HG02759 (cell line): ENCODE measurements around the gene TTYH1.

Experiments used
- ATAC-seq: cut with Tn5 transposase; IDR thresholded peaks from one replicate; pipeline ENCODE4 v1.9.1; 2021; ENCODE audit warnings: mild to moderate bottlenecking, moderate library complexity; ENCODE audit not compliant: unreplicated experiment

The TTYH1 gene

DNA sequence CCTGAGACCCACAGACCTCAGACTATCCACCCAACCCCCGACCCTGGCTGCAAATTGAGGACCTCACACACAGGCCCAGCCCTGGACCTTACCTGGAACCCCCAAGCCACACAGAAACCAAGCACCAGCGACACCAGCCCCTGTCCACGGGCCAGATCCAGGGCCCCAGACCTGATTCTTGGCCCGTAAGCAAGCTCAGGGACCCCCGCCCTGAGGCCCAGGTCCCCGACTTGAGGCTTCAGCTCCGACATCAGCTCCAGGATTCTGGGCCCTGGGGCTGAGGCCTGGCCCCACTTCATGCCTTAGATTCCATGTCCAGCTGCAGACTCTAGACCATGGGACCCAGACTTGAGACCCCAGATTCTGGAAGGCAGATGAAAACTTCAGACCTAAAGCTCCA, 6.3 kb downstream of the TTYH1 start:
- no peak for ATAC-seq

DNA sequence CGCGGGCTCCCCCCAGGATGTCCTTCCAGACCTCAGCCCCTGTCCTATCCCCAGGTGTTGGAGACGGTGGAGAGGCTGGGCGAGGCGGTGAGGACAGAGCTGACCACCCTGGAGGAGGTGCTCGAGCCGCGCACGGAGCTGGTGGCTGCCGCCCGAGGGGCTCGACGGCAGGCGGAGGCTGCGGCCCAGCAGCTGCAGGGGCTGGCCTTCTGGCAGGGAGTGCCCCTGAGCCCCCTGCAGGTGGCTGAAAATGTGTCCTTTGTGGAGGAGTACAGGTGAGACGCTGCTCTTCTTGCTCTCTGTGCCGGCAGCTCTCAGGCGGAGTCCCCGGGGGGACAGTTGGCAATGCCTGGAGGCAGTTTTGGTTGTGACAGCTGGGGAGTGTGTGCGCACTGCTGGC, 6.9 kb downstream of the TTYH1 start:
- no peak for ATAC-seq

DNA sequence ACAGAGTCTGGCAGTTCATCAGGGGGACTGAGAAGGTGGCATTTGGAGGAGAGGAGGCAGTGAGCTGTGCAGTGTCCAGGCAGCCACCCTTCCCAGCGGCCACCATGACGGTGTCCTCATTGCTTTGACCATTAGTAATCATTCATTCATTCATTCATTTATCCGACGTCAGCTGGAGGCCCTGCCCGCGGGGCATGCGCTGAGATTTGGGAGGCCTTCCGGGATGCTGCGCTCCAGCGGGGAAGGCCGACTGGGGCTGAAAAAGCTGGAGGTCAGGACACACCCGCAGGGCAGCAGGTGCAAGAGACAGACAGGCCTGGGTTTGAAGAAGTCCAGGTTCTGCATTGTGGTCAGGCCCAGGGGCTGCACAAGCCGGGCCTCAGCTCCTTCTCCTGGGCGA, 8.9 kb downstream of the TTYH1 start:
- no peak for ATAC-seq

DNA sequence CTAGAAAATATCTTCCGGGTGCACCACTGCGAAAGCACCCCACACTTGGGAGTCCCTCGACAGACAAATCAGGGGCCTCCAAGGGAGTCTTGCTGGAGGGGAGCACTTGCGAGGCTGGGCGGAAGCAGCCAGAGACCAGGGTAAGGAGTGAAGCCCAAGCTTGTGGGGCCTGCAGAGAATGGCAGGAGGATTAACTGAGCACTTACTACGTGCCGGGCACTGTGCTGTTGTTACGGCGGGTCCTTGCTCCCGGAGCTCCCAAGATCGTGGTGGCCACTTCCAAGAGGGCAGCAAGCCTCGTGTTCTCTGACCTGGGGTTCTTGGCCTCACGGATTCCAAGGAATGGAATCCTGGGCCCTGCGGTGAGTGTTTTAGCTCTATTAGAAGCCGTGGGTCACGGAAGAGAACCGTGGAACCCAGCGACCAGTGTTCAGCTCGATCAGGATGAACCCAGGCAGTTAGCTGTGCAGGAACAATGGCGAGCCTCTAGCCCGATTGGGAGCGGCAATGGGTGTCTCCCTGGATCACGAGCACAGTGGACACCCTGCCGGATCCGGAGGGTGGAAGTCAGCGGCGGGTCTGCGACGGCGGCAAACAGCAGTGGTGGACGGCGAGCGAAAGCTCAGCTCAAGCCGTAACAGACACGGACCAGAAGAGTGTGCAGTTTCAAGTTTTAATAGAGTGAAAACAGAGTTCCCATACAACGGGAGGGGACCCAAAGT, 9.6 kb downstream of the TTYH1 start:
- ATAC-seq: no peak

DNA sequence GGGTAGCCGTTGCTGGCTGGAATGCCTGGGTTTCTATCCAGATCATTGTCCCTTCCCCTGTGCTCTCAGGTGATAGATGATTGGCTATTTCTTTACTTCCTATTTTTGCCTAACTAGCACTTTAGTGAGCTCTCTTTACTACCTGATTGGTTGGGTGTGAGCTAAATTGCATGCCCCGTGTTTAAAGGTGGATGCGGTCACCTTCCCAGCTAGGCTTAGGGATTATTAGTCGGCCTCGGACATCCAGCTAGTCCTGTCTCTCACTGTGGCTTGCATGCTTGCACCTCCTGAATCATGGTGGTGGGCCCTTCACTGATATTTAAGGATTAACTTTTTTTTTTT, 10.1 kb downstream of the TTYH1 start:
- no peak for ATAC-seq

GRCh38 chr19:54426291-54426931, 11.1 kb downstream of the TTYH1 start:
- no peak for ATAC-seq

DNA sequence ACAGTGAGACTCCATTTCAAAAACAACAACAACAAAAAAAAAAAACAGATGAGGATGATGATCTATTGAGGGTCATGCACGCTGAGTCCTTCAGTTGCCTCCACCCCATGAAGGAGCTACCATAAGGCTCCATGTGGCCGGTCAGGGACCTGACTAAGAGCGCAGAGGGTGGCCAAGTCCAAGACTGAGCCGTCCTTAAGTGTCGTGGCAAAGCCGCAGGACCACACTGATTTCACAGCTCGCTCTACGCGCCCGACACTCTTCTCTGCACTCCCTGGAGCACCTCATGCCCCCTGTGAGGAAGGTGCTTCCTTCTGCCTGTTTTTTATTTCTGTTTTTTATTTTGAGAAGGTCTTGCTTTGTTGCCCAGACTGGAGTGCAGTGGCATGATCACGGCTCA, 12.3 kb downstream of the TTYH1 start:
- ATAC-seq: no peak

GRCh38 chr19:54428323-54429175, 13.3 kb downstream of the TTYH1 start:
- ATAC-seq: no peak

- ATAC-seq: no peak
Observed at GRCh38 chr19:54429176-54429495, 13.9 kb downstream of the TTYH1 start.

- ATAC-seq: no peak
Observed at GRCh38 chr19:54429545-54430227, 14.4 kb downstream of the TTYH1 start.

DNA sequence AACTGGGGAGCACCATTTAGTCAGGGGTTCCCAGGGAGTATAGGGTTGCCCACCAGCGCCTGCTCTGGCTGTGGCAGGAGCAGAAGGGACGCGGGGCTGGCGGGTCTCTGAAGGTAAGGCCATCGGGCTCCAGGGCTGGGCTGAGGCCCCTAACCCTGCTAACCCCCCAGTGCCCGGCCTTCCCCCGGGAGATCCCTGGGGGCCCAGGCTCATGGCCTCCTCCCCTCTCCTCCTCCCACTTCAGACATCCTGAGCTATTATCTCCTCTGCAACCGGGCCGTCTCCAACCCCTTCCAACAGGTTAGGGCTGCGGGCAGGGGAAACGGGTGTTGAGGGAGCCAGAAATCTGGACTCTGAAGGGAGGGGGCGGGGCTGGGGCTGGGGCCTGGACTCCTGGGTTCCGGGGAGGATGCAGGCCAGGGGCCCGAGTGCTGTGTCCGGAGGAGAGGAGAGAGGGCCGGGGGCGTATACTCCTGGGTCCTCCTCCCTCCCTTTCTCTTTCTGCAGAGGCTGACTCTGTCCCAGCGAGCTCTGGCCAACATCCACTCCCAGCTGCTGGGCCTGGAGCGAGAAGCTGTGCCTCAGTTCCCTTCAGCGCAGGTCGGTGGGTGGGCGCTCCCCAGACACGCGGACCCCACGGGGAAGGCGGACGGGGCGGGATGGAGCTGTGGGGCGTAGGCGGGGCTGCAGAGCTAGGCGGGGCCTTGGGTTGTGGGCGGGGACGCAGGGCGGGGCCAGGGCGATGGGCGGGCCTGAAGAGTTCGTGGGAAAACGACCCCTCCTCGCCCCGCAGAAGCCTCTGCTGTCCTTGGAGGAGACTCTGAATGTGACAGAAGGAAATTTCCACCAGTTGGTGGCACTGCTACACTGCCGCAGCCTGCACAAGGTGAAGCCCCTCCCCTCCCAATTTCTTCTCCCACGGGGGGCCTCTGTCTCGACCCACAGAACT, 15.3 kb downstream of the TTYH1 start:
- ATAC-seq: no peak

GRCh38 chr19:54431255-54431838, 16.1 kb downstream of the TTYH1 start:
- no peak for ATAC-seq

- ATAC-seq: no peak
Observed at GRCh38 chr19:54432144-54432738, 17.0 kb downstream of the TTYH1 start.

DNA sequence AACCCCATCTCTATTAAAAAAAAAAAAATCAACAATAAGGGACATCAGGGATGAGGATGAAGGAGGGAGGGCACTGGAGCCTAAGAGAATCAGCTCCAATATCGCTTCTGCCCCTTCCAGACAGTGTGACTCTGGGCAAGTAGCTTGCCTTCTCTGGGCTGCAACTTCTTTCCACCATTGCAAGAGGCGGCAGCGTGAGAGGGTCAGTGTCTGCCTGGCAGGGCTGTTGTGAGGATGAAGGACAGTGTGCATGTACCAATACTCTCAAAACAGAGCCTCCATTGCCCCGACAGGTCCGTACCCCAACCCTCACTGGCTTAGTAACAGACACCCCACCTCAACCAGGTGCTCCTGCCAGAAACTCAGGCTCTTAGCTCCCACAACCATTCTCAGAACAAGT, 18.4 kb downstream of the TTYH1 start:
- no peak for ATAC-seq

DNA sequence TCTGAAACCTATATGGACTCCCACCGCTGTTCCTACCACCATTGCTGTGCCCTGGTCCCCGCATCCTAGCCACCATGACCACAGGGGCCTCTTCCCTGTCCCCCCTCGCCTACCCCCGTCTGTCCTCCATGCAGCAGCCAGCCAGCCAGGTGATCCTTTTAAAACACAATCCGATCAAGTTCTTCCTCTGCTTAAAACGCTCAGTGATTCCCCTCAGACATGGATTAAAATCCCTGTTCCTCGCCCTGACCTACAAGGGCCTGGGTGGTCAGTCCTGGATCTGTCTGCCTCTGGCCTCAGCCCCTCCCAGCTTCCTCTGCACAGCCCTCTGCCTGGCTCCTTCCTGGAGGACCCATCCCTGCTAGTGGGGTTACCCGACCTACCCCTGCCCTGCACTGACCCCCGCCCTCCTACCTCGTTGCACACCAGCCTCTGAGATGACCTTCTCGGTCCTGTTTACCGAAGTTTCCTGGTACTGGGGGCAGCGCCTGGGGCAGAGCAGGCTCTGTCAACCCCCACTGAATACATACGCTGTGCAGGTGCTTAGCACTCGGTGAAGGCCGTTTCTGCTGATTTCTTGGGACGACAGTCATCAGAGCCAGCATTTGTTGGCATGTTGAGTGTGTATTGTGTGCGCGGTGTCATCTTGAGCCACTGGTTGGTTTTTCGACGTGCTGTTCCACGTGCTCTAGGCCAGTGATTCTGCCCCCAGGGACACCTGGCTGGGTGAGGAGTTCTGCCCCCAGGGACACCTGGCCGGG, 19.0 kb downstream of the TTYH1 start:
- ATAC-seq: no peak

GRCh38 chr19:54434873-54435214, 19.6 kb downstream of the TTYH1 start:
- no peak for ATAC-seq

GRCh38 chr19:54435551-54436016, 20.3 kb downstream of the TTYH1 start:
- ATAC-seq: no peak

DNA sequence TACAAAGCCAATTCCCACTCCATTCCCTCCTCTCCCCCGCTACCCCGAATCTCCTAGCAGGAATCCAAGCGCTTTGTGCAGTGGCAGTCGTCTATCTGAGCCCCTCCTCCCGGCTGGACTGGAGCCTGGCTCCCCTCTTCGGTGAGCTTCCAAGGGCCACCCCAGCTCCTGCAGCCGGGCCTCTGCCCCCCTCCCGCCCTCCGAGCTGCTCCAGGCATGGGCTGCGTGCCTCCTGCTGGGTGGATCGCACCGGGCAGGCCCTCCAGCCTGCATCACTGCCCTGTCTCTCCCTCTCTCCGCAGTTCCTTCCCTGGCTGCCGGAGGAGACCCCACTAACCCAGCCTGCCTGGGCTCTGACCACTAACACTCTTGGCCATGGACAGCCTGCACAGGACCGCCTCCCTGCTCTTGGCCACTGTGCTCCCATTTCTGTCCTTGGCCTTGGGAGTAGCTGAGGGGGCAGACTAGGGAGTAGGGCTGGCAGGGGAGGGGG, 20.8 kb downstream of the TTYH1 start:
- no peak for ATAC-seq
